GM13977 (cell line): ENCODE data around the gene FOXG1.

Source experiments
- DNase-seq: peaks from one replicate; pipeline ENCODE4 v3.0.0; 2012; ENCODE audit warnings: low spot score
- in situ Hi-C: fragments of 300-500 bp; cut with MboI; formaldehyde crosslinking; loops from one replicate; pipeline ENCODE4 v1.12.0; 2022; ENCODE audit warnings: low sequenced_read_pairs, low pct_unique_long_range_greater_than_20kb, mixed read lengths, inconsistent platforms; ENCODE audit not compliant: unreplicated experiment
- TF ChIP-seq, protein P1 (sequence below): IDR thresholded peaks from 2 replicates; pipeline ENCODE4 v1.5.1; 2012; ENCODE audit warnings: mild to moderate bottlenecking, control low read depth; ENCODE audit not compliant: insufficient read depth; ENCODE audit errors: extremely low read depth, missing control alignments

FOXG1 gene

DNA sequence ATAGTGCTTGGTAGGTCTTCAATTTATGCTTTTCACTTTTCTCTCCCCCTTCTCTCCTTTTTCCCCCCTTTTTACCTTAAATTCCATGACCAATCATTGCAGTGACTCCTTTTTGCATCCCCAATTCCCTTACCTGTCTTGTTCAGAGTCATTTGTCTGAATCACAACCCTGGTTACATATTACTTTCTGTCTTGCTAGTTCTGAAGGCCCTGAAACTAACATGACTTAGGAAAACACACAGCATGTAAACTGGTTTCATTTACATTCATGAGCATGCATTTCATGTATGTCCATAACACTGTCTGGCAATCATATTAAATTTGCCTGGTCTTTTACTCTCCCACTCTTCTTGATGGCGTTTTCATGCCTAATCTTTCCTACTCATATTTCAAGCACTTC lies 20.3 kb upstream of the FOXG1 start:
- TF ChIP-seq, protein P1, sequence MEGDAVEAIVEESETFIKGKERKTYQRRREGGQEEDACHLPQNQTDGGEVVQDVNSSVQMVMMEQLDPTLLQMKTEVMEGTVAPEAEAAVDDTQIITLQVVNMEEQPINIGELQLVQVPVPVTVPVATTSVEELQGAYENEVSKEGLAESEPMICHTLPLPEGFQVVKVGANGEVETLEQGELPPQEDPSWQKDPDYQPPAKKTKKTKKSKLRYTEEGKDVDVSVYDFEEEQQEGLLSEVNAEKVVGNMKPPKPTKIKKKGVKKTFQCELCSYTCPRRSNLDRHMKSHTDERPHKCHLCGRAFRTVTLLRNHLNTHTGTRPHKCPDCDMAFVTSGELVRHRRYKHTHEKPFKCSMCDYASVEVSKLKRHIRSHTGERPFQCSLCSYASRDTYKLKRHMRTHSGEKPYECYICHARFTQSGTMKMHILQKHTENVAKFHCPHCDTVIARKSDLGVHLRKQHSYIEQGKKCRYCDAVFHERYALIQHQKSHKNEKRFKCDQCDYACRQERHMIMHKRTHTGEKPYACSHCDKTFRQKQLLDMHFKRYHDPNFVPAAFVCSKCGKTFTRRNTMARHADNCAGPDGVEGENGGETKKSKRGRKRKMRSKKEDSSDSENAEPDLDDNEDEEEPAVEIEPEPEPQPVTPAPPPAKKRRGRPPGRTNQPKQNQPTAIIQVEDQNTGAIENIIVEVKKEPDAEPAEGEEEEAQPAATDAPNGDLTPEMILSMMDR = no peak
- in situ Hi-C loops = no loop called here
- DNase-seq = no peak

DNA sequence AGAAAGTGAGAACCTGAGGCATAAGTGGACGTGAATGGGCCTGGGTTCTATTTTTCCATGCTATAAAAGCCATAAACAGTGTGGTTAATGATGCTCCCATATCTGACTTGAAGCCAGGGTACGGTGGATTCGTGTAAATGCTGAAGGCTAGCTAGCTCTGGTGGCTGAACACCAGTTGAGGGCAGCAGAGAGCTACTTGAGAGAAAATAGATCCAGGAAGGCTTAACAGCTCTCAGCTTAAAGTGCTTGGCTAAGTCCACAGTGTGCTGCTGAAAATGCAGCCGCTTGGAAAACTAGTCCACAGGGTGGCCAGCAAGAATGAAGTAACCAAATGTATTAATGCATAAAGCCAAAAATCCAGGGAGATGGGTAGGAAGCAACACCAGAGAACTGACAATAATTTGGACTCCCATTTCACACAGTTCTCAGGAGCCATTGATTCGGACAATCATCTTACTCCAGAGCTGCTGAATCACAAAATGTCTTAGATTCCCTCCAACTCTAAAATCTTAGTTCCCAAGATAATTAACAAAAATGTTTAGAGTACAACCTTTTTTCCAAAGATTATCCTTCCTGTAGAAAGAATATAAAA lies 15.0 kb upstream of the FOXG1 start:
- no peak for DNase-seq
- in situ Hi-C loops = loop anchor here (25.0 kb wide), 2 partner anchors 461 to 786 kb away; no protein-coding TSS in a partner anchor
- TF ChIP-seq, protein P1 = peak; percentile 77

DNA sequence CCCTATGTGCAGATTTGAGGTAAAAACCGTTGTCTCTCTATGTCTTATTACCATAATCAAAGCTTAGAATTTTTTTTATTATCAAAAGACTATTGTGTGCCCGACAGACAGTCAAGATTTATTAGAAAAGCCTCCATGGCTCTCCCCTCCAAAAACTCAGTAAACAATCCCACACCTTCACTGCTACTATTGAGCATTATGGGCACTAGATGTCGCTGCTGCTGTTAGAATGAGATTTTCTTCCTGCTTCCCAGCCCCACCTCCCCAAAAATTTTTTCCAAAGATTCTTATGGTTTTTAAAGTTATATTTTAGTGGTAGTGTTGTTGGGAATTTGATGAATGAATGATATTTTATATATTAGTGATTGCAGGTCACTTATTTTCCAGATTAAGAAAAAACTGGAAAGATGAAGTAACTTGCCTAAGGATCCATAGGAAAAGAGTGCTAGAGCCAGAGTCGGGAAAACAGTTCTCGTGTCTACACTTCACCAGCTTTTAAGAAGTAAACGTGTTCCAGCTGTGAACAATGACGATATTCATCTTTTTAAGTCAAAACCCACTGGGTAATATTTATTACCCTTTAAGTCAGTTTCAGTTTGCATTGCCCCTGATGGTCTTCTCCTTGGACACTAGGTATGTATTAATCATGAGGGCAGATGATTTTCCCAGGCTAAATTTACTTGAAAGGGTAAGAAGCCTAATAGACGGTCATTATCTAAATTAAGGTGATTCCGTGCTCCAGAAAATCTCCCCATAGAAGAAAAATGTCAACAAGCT lies 12.2 kb upstream of the FOXG1 start:
- TF ChIP-seq, protein P1 = peak; percentile 77
- DNase-seq = peak; percentile 67
- in situ Hi-C loops = loop anchor here (25.0 kb wide), 2 partner anchors 458 to 783 kb away; no protein-coding TSS in a partner anchor

DNA sequence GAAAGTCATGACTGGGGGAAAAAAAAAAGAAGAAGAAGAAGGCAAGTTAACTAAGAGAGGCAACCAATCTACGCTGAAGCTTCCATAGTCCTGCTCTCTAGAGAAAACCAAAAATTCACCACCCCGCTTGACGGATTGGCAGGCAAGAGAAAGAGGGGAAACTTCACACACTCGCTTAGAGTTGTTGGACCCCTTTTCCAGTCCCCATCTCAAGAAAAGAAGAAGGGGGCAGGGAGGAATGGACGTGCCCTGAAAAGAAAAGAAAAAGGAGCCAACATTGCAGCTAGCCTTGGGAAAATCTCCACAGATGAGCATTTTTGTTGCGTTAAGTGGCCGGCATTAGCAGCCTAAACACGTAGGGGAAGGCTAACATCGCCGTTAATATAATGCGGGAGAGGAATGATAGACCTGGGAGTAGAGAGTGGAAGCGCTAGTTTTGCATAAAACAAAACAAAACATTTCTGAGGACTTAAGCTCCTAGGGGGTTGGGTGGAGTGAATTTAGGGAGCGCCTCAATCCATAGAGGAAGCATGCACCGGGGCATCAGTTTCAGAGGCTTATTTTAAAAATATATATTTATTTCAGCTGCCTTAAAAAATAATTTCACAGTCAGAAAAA lies 11.3 kb upstream of the FOXG1 start:
- in situ Hi-C loops = loop anchor here (25.0 kb wide), 2 partner anchors 457 to 782 kb away; no protein-coding TSS in a partner anchor
- TF ChIP-seq, protein P1 = no peak
- no peak for DNase-seq

DNA sequence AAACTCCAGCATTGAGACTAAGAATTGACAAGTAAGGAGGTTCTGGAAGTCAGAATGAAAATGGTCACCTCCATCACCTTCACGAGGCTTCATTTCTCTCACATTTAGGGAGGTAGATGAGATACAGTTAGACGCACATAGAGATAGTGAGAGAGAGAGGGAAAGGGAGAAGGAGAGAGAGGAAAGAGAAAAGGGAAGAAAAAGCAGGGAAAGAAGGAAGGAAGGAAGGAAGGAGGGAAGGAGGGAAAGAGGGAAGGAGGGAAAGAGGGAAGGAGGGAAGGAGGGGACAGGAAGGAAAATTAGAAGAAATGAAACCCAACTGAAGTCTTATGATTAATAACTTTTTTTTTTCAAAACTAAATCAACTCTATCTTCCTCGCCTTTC lies 10.7 kb upstream of the FOXG1 start:
- in situ Hi-C loops = loop anchor here (25.0 kb wide), 2 partner anchors 456 to 781 kb away; no protein-coding TSS in a partner anchor
- no peak for DNase-seq
- TF ChIP-seq, protein P1 = no peak

DNA sequence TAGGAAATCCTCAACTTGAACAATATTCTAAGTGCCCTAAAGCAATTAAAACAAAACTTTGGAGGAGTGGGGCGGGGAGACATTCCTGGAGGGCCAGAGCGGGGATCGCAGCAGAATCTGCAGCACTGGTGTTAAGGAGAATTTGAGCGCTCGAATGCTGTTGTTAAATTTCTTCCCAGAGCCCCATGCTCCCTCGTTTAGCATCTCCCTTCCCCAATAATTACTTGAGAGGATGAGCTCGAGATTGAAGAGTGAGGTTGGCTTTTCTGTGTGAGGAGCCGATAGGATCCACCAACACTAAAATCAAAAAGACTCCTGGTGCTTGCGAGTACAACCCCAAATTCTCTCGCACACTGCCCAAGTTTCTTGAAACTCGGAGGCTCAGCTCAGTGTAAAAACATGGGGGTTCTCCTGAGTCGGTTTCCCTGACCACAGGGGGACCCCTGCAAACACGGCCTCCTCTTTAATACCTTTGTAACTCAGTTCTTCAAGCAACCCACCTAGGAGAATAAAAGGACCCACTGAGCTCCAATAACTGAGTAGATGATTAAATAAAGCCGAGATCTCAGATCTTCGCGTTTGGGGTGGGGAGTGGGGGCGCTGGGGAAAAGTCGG lies 10.2 kb upstream of the FOXG1 start:
- TF ChIP-seq, protein P1 = no peak
- peak; percentile 7 for DNase-seq
- in situ Hi-C loops = loop anchor here (25.0 kb wide), 2 partner anchors 456 to 781 kb away; no protein-coding TSS in a partner anchor
